Measurements from ENCODE around the gene CNTNAP2. TPM values are rescaled to one million over a fixed set of nuclear protein-coding genes. Genes with fewer than 3 reads are reported as not detected.

The CNTNAP2 gene
- polyA plus RNA-seq, 4 donors: 0.54 to 10.1 (median 2.6) TPM

DNA sequence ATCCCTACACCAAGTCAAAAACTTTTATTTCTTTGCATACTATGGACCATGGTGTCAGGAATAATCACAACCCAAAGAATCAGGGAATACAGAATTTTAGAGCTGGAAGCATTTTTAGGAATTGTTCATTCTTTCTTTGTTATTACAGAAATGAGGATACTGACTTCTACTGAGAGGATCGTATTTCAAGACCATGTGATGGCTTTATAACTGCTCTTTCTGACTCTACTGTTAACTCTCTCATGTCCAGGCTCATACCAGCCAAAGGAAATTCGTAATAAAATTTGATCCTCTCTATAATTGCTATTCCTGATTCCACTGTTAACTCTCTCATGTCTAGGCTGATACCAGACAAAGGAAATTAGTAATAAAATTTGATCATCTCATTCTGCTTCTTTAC, 1423.1 kb downstream of the CNTNAP2 start:
- Histone ChIP-seq H3K36me3 (ENCODE audit: control insufficient read depth in 3 of 3, insufficient read depth in 2 of 3, low read depth in 1 of 3, low read length in 3 of 3) (no peaks in the 10 kb centered on the region), H3K4me1 (ENCODE audit: control insufficient read depth in 3 of 3, insufficient read depth in 2 of 3, low read depth in 1 of 3, low read length in 2 of 3) (no peaks in the 10 kb centered on the region), H3K27ac (ENCODE audit: low read depth in 1 of 3, low read length in 2 of 3) (no peak overlapping the region), H3K27me3 (ENCODE audit: control insufficient read depth in 3 of 3, insufficient read depth in 3 of 3, low read length in 3 of 3) (no peaks in the 10 kb centered on the region), H3K4me3 (ENCODE audit: low read depth in 1 of 3, low read length in 3 of 3) (no peak overlapping the region), H3K9me3 (ENCODE audit: control insufficient read depth in 2 of 2, insufficient read depth in 1 of 2, low read depth in 1 of 2, low read length in 1 of 2) (peaks cover 0 to 1% of the 10 kb centered on the region in 2 donors)
- FAIRE-seq (no peak), DNase-seq (no peak)
- 16 to 27% (median 24%) methylated on average over 2 of the region's 2 CpGs for WGBS, 3 donors

DNA sequence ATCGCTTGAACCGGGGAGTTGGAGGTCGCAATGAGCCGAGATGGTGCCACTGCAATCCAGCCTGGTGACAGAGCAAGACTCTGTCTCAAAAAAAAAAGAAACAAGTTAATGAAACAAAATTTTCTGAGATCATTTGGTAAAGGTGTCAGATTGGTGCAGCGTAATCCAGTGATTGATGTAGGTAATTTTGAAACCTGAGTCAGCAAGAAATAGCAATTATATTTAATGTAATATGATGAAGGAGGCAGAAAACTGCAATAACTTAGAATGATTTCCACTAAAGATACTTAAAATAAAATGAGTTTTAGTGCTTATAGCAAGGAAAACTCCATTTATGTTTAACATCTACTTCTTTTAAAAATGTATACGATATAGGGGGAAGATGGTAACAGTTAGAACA, 1424.1 kb downstream of the CNTNAP2 start:
- Histone ChIP-seq H3K27me3 (ENCODE audit: control insufficient read depth in 3 of 3, insufficient read depth in 3 of 3, low read length in 3 of 3) (no peaks in the 10 kb centered on the region), H3K36me3 (ENCODE audit: control insufficient read depth in 3 of 3, insufficient read depth in 2 of 3, low read depth in 1 of 3, low read length in 3 of 3) (no peaks in the 10 kb centered on the region), H3K27ac (ENCODE audit: low read depth in 1 of 3, low read length in 2 of 3) (no peak overlapping the region), H3K4me3 (ENCODE audit: low read depth in 1 of 3, low read length in 3 of 3) (no peak overlapping the region), H3K4me1 (ENCODE audit: control insufficient read depth in 3 of 3, insufficient read depth in 2 of 3, low read depth in 1 of 3, low read length in 2 of 3) (no peaks in the 10 kb centered on the region), H3K9me3 (ENCODE audit: control insufficient read depth in 2 of 2, insufficient read depth in 1 of 2, low read depth in 1 of 2, low read length in 1 of 2) (peaks cover 1 to 2% of the 10 kb centered on the region in 2 donors)
- 84 to 89% (median 85%) methylated on average over 6 of the region's 6 CpGs for WGBS, 3 donors
- no peak for DNase-seq
- FAIRE-seq: no peak

DNA sequence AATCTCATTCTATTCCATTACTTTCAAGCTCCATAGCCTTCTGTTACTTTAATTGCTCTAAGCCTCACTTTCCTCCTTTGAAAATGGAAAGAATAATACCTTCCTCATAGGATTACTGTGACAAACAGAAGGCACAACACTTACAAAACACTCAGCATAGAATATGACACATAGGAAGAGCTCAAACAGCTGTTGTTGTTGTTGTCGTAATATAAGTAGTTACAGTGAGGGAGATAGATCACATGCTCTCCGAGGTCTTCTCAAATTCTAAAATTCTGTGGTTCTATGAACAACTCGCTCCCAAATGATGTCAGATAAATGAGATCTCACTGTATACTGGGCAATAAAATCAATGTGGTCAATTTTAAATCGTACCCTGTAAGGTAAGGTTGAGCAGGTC, 1424.7 kb downstream of the CNTNAP2 start:
- FAIRE-seq: no peak

DNA sequence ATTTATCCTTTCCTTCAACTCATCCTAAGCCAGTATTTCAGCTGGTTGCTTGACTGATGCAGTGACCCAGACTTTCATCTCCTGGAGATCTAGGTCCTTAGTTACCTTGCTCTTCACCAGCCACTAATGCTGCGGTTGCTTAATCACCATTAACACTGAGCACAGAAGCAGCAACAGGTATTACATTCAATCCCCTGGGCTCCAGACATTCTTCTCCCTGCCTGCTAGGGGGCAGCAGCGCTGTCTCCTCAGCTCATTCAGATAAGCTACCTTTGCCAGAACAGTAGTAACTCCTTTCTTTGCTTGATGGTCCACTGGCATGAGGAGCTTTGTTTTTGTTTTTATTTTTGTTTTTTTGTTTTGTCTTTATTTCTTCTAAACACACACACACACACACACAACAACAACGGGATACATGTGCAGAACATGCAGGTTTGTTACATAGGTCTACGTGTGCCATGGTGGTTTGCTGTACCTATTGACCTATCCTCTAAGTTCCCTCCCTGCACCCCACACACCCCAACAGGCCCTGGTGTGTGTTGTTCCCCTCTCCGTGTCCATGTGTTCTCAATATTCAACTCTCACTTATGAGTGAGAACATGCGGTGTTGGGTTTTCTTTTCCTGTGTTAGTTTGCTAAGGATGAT, 1430.8 kb downstream of the CNTNAP2 start:
- H3K27ac ChIP-seq (ENCODE audit: low read depth in 1 of 3, low read length in 2 of 3): no peak overlapping the region
- peaks cover 2% of the 10 kb centered on the region in 2 donors for H3K9me3 ChIP-seq (ENCODE audit: control insufficient read depth in 2 of 2, insufficient read depth in 1 of 2, low read depth in 1 of 2, low read length in 1 of 2)
- FAIRE-seq: no peak
- peak in 1 of 2 donors; percentile 17 for DNase-seq
- no peaks in the 10 kb centered on the region for H3K4me1 ChIP-seq (ENCODE audit: control insufficient read depth in 3 of 3, insufficient read depth in 2 of 3, low read depth in 1 of 3, low read length in 2 of 3)
- H3K36me3 ChIP-seq (ENCODE audit: control insufficient read depth in 3 of 3, insufficient read depth in 2 of 3, low read depth in 1 of 3, low read length in 3 of 3): no peaks in the 10 kb centered on the region
- 74 to 78% (median 77%) methylated on average over 6 of the region's 6 CpGs for WGBS, 3 donors
- H3K27me3 ChIP-seq (ENCODE audit: control insufficient read depth in 3 of 3, insufficient read depth in 3 of 3, low read length in 3 of 3): no peaks in the 10 kb centered on the region
- H3K4me3 ChIP-seq (ENCODE audit: low read depth in 1 of 3, low read length in 3 of 3): no peak overlapping the region

More for the DNA sequence above, 1424.7 kb downstream of the CNTNAP2 start:
- H3K27ac ChIP-seq (ENCODE audit: low read depth in 1 of 3, low read length in 2 of 3): no peak overlapping the region
- H3K4me1 ChIP-seq (ENCODE audit: control insufficient read depth in 3 of 3, insufficient read depth in 2 of 3, low read depth in 1 of 3, low read length in 2 of 3): no peaks in the 10 kb centered on the region
- H3K4me3 ChIP-seq (ENCODE audit: low read depth in 1 of 3, low read length in 3 of 3): no peak overlapping the region
- no peaks in the 10 kb centered on the region for H3K36me3 ChIP-seq (ENCODE audit: control insufficient read depth in 3 of 3, insufficient read depth in 2 of 3, low read depth in 1 of 3, low read length in 3 of 3)
- 72 to 80% (median 74%) methylated on average over 4 of the region's 4 CpGs for WGBS, 3 donors
- H3K9me3 ChIP-seq (ENCODE audit: control insufficient read depth in 2 of 2, insufficient read depth in 1 of 2, low read depth in 1 of 2, low read length in 1 of 2): peaks cover 1 to 2% of the 10 kb centered on the region in 2 donors
- no peak for DNase-seq
- H3K27me3 ChIP-seq (ENCODE audit: control insufficient read depth in 3 of 3, insufficient read depth in 3 of 3, low read length in 3 of 3): no peaks in the 10 kb centered on the region

DNA sequence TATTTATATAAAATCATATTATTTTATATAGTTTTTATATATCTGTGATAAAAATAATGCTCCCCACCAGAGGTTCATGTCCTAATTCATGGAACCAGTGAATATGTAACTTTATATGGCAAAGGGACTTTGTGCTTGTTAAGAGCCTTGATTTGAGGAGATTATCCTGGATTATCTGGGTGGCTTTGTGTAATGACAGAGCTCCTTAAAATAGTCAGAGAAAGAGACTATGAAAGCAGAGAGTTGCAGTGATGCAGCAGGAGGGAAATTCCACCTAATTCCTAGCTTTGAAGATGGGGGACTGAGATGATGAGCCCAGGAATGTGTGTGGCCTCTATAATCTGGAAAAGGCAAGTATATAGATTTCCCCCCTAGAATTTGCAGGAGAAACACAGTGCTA, 1439.7 kb downstream of the CNTNAP2 start:
- H3K27ac ChIP-seq (ENCODE audit: low read depth in 1 of 3, low read length in 2 of 3): no peak overlapping the region
- H3K4me1 ChIP-seq (ENCODE audit: control insufficient read depth in 3 of 3, insufficient read depth in 2 of 3, low read depth in 1 of 3, low read length in 2 of 3): no peaks in the 10 kb centered on the region
- DNase-seq (no peak), FAIRE-seq (no peak)
- no peaks in the 10 kb centered on the region for H3K36me3 ChIP-seq (ENCODE audit: control insufficient read depth in 3 of 3, insufficient read depth in 2 of 3, low read depth in 1 of 3, low read length in 3 of 3)
- H3K4me3 ChIP-seq (ENCODE audit: low read depth in 1 of 3, low read length in 3 of 3): no peak overlapping the region
- no peaks in the 10 kb centered on the region for H3K9me3 ChIP-seq (ENCODE audit: control insufficient read depth in 2 of 2, insufficient read depth in 1 of 2, low read depth in 1 of 2, low read length in 1 of 2)
- H3K27me3 ChIP-seq (ENCODE audit: control insufficient read depth in 3 of 3, insufficient read depth in 3 of 3, low read length in 3 of 3): no peaks in the 10 kb centered on the region

DNA sequence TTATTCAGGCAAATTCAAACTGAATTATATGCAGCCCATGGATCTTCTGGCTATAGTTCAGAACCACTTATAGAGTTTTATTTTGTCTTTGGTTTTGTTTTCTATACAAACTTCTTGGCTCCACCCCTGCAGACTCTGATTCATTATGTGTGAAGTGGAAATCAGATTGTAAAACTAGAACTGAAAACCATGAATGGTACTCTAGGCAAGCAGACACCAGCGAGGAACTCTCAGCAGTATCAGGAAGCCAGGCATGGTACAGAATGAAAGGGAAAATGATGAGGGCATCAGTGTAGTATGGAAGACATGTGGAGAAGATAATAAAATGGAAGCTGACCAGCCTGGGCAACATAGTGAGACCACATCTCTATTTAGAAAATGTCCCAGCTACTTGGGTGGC, 1447.1 kb downstream of the CNTNAP2 start:
- 61 to 79% (median 69%) methylated on average over 1 of the region's 1 CpG for WGBS, 3 donors

DNA sequence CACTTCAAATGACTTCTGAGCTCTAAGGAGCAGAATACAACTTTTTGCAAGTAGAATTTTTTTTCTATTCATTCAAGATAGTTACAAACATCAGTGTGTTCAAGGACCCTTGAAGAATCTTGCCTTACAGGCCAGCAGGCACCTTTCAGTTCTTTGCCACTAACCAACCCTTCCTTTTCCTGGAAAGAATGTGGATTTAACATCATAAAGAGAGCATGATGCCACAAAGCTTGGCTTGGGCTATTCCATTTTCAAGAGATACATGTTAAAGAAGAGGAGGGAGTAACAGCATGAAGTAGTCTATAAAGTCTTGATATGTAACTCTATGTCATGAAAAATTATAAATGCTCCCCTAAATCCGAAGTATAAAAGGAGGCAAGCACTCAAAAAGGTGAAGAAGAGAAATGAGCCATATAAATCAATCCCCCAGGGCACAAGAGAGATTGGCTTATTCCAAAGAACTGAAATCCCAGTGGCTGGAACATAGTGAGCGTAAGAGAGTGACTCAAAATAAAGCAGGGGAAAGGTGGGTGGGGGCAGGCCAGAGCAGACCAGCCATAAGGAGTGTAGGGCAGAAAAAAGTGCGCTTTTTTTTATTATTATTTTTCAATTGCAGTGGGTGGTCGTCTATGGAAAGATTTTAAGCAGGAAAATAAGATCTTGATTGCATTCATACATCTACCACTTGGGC, 1448.3 kb downstream of the CNTNAP2 start:
- Histone ChIP-seq H3K4me3 (ENCODE audit: low read depth in 1 of 3, low read length in 3 of 3) (no peak overlapping the region), H3K4me1 (ENCODE audit: control insufficient read depth in 3 of 3, insufficient read depth in 2 of 3, low read depth in 1 of 3, low read length in 2 of 3) (no peaks in the 10 kb centered on the region), H3K27me3 (ENCODE audit: control insufficient read depth in 3 of 3, insufficient read depth in 3 of 3, low read length in 3 of 3) (no peaks in the 10 kb centered on the region), H3K36me3 (ENCODE audit: control insufficient read depth in 3 of 3, insufficient read depth in 2 of 3, low read depth in 1 of 3, low read length in 3 of 3) (no peaks in the 10 kb centered on the region), H3K27ac (ENCODE audit: low read depth in 1 of 3, low read length in 2 of 3) (no peak overlapping the region), H3K9me3 (ENCODE audit: control insufficient read depth in 2 of 2, insufficient read depth in 1 of 2, low read depth in 1 of 2, low read length in 1 of 2) (peaks cover 0 to 3% of the 10 kb centered on the region in 2 donors)
- 55 to 70% (median 55%) methylated on average over 4 of the region's 4 CpGs for WGBS, 3 donors
- FAIRE-seq (no peak), DNase-seq (no peak)

More for the DNA sequence above, 1447.1 kb downstream of the CNTNAP2 start:
- H3K9me3 ChIP-seq (ENCODE audit: control insufficient read depth in 2 of 2, insufficient read depth in 1 of 2, low read depth in 1 of 2, low read length in 1 of 2): peaks cover 0 to 3% of the 10 kb centered on the region in 2 donors
- DNase-seq (no peak), FAIRE-seq (no peak)
- no peaks in the 10 kb centered on the region for H3K4me1 ChIP-seq (ENCODE audit: control insufficient read depth in 3 of 3, insufficient read depth in 2 of 3, low read depth in 1 of 3, low read length in 2 of 3)
- no peaks in the 10 kb centered on the region for H3K27me3 ChIP-seq (ENCODE audit: control insufficient read depth in 3 of 3, insufficient read depth in 3 of 3, low read length in 3 of 3)
- no peak overlapping the region for H3K4me3 ChIP-seq (ENCODE audit: low read depth in 1 of 3, low read length in 3 of 3)
- H3K27ac ChIP-seq (ENCODE audit: low read depth in 1 of 3, low read length in 2 of 3): no peak overlapping the region
- H3K36me3 ChIP-seq (ENCODE audit: control insufficient read depth in 3 of 3, insufficient read depth in 2 of 3, low read depth in 1 of 3, low read length in 3 of 3): no peaks in the 10 kb centered on the region

DNA sequence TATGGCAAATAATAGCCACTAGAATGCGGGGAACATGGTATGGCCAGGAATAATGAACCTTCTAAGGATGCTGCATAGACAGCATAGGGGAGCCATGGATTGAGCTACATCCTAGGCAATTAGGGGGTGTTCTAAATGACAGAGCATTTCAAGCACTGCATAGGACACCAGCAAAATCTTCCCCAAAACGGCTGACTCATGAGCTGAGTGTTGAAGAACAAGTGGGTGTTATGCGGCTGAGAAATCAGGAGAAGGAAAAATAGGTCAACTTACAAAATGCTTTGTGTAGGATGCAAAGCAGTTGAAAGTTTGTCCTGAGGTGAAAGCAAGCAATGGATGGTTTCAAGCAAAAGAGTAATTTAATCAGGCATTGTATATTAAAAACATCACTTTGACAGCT, 1450.4 kb downstream of the CNTNAP2 start:
- Histone ChIP-seq H3K9me3 (ENCODE audit: control insufficient read depth in 2 of 2, insufficient read depth in 1 of 2, low read depth in 1 of 2, low read length in 1 of 2) (peaks cover 0 to 3% of the 10 kb centered on the region in 2 donors), H3K27ac (ENCODE audit: low read depth in 1 of 3, low read length in 2 of 3) (no peak overlapping the region), H3K36me3 (ENCODE audit: control insufficient read depth in 3 of 3, insufficient read depth in 2 of 3, low read depth in 1 of 3, low read length in 3 of 3) (no peaks in the 10 kb centered on the region), H3K27me3 (ENCODE audit: control insufficient read depth in 3 of 3, insufficient read depth in 3 of 3, low read length in 3 of 3) (no peaks in the 10 kb centered on the region), H3K4me3 (ENCODE audit: low read depth in 1 of 3, low read length in 3 of 3) (no peak overlapping the region), H3K4me1 (ENCODE audit: control insufficient read depth in 3 of 3, insufficient read depth in 2 of 3, low read depth in 1 of 3, low read length in 2 of 3) (no peaks in the 10 kb centered on the region)
- no peak for FAIRE-seq
- WGBS, 3 donors: 85 to 93% (median 90%) methylated on average over 3 of the region's 3 CpGs
- no peak for DNase-seq

Measured in small intestine (tissue), 7 donors.